ENCODE data around the gene CHST15.

The CHST15 gene

DNA sequence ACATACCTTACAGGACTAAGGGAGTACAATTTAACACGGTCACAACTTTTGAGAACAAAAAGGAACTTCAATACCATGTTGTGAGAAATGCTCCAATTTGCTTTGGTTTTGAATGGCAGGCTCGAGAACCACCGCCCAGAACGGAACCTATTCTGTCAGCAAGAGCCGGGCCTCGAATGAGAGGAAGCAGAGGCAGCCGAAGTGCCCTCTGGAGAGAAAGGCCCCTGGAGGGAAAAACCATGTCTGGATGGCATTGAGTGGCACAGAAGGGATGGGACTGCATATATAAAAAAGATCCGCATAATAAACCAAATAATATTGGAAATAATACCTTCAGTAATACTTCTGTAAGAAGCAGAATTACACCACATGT is 85.6 kb downstream of the CHST15 start:
- DNase-seq = no peak

DNA sequence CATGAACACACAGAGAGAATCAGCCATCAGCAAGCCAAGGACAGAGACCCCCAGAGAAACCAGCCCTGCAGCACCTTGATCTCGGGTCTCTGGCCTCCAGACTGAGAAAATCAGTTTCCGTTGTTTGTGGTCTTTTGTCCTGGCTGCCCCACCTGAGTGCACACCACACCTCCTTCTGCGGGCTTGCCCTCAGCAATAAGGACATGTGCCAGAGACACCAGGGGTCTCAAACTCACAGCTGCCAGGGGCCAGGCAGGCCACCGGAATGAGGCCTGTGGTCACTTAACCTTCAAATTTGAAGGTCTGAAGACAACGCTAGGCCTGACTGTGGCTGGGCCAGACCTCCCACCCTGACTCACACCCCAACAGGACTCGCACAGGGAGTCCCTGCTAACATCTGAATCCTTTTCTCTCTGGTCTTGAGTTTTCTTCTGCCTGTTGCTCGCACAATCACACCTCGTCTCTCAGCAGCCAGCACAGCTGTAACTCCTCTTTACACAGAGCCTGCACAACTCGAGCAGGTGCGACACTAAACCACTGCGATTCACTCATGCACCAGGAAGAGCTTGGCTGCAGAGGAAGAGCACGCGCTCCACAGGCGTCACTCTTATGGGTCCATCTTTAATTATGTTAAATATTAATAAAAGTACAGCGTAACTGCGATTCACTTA is 86.2 kb downstream of the CHST15 start:
- DNase-seq = no peak

DNA sequence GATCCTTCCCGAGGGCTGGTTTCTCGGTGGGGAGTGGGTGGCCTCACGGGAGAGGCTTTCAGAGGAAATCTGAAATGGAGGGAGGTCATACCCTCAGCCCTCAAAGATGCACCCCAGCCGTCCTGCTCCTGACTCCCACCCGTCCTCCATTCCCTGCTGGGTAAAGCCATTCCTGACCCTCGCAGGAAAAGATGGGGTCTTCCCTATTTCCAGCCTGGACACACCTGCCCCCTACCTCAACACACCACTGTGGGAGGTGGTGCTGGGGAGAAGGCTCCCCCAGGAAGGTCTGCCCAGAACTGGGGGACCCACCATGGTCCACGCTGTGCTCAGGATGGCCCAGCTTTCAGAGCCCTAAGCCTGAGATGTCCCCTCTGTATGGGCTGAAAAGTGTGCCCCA is 86.9 kb downstream of the CHST15 start:
- no peak for DNase-seq

DNA sequence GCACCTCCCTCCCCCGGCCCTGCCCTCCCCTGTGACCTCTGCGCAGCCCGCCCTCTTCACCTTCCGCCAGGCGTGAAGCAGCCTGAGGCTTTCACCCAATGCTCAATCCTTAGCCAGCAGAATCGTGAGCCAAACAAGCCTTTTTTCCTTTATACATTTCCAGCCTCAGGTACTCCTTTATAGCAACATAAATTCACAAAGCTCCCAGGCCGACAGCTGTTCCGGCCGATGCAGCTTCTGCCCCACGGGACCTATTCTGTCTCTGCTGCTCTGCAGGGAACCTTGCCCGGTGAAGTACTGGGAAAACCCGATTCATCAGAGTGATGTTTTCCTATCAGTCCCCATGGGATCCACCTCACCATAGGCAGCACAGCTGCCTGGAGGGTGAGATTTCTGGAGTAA is 87.4 kb downstream of the CHST15 start:
- DNase-seq = no peak

DNA sequence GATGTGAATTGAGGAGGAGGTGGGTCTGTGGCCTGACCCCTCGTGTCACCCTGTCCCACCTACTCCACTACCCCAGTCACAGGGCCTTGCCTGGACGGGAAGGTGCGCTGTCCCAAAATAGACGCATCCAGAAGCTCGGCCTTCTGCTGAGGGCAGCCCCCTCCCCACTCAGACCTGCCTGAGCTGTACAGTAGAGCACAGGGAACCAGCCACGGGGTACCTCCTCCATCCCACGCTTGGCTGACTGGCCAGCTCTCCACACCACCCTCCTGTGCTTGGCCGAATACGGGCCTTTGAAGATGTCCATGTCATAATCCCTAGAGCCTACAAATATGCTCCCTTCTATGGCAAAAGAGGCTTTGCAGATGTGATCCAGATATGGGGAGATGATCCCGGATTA is 88.3 kb downstream of the CHST15 start:
- no peak for DNase-seq

DNA sequence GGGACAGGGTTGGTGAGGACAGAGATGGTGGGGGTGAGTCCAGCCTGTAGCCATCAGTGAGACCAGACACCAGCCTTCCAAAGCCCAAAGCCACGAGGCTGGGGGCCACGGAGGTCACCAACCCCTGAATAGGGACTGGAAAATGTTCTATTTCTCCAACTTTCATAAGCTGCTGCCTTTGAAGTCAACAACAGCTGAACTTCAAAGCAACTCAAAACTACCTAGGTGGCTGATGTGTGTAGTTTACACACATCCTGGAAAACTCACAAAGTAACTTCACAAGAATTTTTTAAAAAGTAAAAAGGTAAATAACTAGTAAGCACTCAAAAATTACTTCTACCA is 88.8 kb downstream of the CHST15 start:
- no peak for DNase-seq

DNA sequence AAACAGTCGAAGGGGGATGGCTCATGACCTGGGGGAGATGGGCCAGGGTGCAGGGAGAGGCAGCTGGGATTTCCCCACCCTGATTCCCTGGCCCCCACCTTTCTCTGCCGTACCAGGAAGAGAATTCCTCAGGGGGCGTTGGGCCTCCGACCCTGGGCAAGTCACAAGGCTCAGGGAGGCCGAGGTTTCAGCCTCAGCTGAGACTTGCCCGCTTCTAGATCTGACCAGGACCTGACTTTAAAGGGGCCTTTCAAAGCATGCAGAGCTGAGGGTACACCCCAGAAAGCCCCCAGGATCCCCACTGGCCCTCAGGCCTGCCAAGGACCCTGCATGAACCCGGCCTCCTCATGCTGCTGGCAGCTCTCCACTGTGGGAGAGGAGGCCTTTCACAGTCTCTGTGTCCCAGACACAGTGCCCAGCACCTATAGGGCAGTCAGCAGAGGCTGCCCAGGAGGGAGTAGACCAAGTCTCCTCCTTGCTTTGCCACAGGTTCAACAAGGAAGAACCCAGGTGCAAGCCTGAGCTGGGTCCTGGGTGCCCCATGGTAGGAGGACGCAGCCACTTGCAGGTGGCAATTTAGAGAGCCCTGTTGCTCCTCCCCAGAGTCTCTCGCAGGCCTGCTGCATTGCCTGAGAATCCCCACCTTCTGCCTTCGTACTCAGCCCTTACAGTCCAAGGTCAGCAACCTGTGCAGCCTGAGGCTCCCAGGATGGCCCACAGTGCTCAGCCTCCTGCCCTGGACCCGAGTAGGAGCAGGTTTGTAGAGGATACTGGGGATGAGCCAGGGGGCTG is 89.3 kb downstream of the CHST15 start:
- no peak for DNase-seq

DNA sequence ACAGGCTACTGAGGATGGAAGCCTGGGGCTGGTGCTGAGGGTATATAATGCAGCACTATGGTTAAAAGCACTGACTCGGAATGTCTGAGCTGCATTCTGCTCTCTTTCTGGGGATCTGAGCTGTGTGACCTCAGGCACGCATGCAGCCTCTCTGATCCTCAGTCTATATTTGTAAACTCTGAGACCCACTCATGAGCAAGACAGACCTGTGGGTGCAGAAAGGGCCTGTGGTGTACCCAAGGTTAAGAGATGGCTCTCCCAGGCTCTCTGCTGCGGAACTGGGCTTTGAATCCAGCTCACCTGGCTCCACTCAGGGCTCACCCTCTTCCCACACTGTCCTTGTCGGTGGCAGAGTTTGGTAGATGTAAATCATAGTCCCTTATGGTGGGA is 89.9 kb downstream of the CHST15 start:
- no peak for DNase-seq

DNA sequence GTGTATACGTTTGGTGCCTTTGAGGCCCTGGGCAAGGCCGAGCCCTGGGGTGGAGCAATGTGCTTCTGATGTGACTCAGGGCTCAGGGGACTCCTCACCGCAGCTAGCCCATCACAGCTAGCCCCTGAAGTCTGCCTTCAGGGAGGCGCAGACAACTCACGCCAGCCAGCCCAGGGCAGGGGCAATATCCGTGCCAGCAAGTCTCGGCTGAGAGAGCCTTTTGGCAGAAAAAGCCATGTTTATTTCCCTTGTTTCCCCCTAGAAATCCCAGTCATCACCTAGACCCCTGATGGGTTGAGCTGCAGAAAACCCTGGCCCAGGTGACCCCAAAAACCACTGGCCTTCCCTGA is 90.4 kb downstream of the CHST15 start:
- DNase-seq = no peak

DNA sequence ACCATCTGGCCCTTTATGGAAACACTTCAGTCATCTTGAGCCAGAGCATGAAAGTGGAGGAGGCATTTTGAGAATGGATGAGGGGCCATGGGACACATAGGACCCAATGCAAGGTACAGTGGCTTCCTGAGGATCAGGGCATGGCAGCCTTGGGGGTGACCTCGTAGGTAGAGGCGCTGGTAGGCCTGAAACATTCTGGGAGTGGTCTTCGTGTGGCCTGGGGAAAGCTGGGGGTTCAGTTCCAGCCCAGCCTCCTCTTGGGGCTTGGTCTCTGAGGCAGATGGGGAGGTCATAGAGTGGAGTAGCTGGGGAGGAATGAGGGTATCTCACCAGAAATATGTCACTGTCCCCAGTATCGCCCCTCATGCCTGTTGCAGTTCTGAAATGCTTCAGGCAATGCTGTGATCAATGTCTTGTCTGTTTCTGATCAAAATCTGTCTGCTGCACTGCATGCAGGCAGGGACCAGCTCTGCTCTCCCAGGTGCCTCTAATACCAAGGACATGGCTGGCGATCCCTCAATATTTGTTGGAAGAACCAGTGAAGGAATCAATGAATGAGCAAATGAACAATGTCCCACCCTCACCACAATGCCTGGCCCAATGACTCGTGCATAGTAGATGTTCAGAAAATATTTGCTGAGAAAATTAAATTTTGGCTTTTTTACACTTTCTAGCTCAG is 90.9 kb downstream of the CHST15 start:
- no peak for DNase-seq

DNA sequence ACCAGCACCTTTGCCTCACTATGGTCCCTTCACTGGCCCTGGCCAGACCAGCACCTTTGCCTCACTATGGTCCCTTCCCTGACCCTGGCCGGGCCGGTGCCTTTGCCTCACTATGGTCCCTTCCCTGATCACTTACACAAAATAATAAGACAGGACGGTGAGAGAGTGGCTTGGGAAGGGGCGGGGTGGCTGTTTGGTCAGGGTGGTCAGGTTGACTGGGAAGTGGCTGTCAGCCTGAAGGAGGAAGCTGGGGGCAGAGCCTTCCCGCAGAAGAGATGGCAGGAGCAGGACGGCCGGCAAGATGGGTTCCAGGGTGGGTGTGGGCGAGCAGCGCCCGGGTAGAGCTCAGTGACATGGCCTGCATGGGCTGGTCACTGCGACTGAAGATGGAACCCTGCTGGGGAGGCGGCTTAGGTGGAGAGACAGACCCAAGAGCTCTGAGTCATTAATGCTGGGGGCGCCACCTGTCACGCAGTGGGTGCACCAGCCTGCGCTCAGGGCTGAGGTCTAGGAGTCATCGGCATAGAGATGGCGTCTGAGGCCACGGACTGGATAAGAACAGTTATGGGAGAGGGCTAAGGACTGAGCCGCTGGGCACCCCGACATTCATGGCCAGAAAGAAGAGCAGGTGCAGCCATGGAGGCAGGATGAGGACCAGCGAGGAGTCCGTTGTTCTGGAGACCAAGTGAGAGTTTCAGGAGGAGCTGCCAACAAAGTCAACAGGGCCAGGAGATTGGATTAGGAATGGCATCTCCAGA is 91.8 kb downstream of the CHST15 start:
- DNase-seq = no peak

DNA sequence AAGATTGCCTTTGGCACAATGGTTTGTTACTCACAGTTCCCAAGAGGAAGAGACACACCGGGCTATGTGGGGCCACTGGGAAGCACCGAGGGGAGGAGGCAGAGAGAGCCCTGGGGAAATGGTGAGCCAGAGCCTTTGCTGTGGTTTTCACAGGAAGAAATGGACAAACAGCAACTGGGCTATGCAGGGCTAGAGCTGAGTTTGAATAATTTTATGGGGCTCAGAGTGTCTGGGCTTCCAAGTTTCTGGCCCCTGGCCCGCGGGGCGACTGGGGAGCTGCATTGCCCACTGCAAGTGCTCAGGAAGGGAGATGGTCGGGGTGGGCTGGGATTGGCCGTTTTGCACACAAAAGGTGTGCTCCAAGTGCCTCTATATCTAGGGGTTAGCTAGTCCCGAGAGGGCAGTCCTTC is 92.6 kb downstream of the CHST15 start:
- no peak for DNase-seq

DNA sequence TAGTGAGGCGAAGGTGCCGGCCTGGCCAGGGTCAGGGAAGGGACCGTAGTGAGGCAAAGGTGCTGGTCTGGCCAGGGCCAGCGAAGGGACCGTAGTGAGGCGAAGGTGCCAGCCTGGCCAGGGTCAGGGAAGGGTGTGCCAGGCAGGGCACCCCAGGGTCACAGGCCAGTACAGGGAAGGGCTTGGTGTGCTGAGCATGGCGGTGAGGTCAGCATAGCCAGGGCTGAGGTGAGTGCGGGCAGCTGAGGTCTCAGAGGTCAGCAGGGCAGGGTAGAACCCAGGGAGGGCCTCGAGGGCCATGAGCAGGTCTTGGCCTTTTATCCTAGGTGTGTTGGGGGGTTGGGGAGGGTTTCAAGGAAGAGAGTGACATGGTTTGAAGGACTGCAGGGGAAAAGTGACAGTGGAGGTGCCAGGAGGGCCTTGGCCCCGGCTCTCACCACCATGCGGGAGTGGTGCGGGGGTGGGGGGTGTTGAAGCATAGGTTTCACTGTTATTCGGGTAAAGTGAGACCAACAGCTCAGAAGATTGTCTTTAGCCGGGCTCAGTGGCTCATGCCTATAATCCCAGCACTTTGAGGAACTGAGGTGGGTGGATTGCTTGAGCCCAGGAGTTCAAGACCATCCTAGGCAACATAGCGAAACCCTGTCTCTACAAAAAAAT is 93.3 kb downstream of the CHST15 start:
- DNase-seq = no peak

DNA sequence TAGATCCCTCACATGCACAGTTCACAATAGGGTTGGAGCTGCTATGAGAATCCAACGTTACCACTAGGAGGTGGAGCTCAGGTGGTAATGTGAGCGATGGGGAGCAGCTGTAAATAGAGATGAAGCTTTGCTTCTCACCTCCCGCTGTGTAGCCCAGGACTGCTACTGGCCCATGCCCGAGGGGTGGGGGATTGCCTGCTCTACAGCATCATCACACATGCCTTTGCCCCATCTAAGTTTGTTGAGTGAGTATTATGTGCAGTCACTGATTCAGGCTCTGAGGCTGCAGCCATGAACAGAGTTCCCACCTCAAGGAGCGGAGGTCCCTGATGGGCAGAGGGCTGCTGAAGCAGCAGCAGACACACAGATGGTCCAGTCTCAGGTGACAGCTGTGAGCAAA is 94.1 kb downstream of the CHST15 start:
- DNase-seq = no peak

DNA sequence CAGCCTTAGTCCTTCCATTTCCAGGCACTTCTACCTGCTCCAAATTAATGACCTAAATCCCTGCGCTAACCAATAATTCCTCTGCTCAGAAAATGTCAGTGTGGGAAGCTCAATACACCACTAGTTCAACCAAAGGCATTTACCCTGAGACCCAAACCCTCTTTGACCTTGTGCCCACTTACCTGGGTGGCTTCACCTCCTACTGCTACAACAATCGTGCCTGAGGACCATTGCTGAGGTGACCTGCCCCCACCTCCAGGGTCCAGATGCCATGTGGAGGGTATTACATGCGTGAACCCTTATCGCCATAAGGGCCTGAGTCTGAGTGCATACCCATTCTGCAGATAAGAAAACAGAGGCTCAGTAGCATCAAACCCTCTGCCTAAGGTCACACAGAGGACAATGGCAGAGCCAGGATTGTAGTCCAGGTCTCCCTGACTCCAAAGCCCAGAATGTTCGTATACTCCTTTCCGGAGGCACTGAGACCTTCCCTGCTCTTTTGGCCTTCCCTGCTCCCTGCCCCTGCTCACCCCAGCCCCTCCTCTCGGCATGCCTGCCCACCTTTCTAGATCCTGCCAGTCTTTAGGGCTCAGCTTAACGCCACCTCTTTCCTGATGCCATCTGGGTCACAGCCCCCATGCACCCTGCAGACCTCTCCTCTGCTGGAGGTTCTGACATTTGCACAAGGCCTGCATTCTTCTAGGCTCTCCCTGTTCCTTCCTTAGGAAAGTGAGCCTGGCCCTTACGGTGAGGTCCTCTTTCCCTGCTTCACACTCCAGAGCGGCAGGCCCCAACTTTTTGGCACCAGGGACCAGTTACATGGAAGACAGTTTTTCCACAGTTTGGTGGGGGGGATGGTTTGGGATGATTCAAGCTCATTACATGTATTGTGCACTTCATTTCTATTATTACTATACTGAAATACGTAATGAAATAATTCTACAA is 94.9 kb downstream of the CHST15 start:
- no peak for DNase-seq

DNA sequence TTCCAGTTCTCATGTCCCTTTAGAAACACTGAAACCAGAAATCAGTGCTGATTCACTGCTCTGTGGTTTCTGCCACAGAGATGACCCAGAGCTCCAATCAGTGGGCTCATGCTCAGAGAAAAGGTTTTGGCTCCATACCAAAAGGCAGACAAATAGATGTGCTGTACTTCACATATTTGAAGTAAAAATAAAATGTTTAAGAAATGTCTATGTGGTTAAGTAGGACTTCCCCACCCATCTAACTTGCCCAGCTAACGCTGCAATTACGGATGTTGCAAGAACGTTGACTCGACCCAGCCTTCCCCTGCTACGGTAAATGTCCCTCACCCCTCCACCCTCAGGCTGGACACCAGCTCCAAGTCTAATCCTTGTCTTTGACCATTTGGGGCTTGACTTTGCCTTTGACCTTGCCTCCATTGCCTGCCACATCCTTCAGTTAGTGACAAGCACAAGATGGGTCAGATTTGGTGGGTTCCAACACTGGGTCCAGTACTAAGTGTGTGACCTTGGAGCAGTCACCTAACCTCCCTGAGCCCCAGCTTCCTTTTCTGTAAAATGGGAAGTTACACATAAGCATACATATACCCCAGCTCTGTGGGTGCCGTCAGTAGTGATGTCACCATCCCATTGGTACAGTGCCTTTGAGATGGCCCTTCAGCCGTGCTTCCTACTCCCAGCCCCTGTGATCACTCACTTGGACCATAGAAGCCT is 95.8 kb downstream of the CHST15 start:
- DNase-seq = peak in 1 of 2 experiments; percentile 8

DNA sequence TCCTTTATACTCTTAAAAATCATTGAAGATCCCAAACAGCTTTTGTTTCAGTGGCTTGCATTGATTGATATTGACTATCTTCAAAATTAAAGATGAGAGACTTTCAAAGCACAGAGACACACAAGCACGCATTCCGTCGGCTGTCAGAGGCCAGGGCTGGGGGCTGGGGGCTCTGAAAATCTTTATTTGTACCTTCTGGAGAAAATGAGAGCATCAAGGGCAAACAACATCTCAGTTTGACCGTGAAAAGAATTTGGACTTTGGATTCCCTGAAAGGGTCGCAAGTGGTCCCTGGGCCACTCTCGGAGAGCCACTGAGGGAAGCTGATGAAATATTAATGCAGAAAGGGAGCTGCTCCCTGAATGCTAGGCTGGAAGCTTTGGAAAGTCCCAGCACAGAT is 96.4 kb downstream of the CHST15 start:
- DNase-seq = no peak

DNA sequence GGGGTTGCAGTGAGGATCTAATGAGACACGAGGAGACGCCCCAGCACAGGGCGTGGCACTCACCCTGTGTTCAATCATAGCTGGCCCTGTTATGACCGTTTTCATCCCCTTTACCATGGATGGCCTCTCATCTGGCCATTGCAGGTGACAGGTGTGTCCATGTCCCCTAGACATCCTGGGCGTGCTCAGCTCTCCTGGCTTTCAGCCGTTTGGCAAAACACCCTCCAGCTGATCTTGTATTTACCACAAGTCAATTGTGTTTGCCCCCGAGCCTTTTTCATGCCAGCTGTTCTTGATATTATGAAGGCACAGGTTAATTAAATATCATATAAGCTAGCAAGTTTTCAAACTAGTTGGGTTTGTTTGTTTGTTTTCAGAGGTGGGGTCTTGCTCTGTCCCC is 97.1 kb downstream of the CHST15 start:
- DNase-seq = no peak

DNA sequence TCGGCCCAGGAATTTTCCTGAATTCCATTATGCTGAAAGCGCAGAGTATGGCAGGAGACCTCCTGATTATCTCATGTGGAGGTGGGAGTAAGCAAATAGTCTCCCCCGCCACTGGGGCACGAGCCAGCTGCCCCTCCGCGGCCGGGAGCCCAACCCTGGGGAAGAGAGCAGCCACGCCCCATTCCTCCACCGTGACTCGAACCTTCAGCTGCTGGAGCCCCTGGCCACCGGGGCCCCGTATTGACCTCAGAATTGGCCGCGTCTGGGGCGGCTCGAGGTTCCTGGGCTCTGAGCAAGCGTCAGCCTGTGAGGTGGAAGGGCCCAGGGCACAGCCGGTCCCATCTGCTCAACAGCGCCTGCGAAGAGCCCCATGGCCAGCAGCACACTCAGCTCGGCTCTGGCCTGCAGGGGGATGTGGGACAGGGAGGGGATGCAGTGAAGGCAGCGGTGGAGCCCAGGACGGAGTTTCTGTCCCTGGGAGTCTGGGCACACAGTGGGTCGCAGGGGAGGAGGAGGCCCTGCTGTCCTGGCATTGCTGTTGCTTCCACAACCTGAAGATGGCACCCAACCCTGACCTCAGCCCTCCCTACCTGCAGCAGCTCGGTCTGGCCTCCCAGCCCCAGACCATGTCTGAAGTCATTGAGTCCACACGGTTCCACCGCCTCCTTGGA is 97.8 kb downstream of the CHST15 start:
- DNase-seq = peak in 1 of 2 experiments; percentile 13

DNA sequence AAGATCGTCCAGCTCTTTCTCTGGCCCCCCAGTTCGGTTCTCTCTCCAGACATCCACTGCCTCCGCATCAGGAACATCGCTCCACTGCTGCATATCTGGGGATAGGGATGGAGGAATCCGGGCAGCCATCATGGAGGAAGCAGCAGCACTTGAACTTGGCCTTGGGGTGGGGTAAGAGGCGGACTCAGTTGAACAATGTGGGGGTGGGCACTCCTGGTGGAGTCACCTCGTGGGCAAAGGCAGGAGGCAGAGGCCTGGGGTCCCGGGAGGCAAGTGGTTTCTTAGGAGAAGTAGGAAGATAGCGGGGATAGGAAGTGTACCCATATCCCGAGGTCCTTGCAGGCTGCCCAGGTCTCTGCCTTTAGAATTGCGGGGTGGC is 98.3 kb downstream of the CHST15 start:
- DNase-seq = no peak

Measured in SW 1271 (cell line).